ENCODE results near the gene CBFA2T3. TPM values are rescaled to one million over a fixed set of nuclear protein-coding genes. Genes with fewer than 3 reads are reported as not detected.

Gene CBFA2T3
- total RNA-seq, 1 experiment from 2014 or later, result 2.9 TPM

- no peak overlapping the region for H3K4ac ChIP-seq (ENCODE audit: low read depth, low read length)
- H2BK12ac ChIP-seq (ENCODE audit: insufficient read length, low read depth, low read length), result no peak overlapping the region
These were observed 37.6 kb downstream of the CBFA2T3 start for GRCh38 chr16:88939245-88939971.

More at GRCh38 chr16:88939245-88939971, 37.6 kb downstream of the CBFA2T3 start:
- TF ChIP-seq CTCF (conservative IDR thresholded peaks at IDR 0.05), result no peak
- Histone ChIP-seq H3K14ac (ENCODE audit: insufficient read depth, low read length) (no peak overlapping the region), H3K27ac (ENCODE audit: insufficient read length, low read depth, low read length) (no peak overlapping the region), H3T11ph (ENCODE audit: low read length) (no peak overlapping the region), H2BK20ac (ENCODE audit: low read depth, low read length, poor library complexity, severe bottlenecking) (no peak overlapping the region), H3K9me3 (ENCODE audit: control insufficient read depth, low read depth, low read length) (no peaks in the 10 kb centered on the region), H3K79me2 (ENCODE audit: insufficient read depth, low read length) (no peaks in the 10 kb centered on the region), H3K18ac (ENCODE audit: insufficient read length, low read depth, low read length) (no peak overlapping the region), H3K23me2 (ENCODE audit: insufficient read length, low read depth, low read length, poor library complexity, severe bottlenecking) (peaks cover 4% of the 10 kb centered on the region), H4K5ac (ENCODE audit: insufficient read length, low read depth, low read length) (no peak overlapping the region), H4K91ac (ENCODE audit: insufficient read length, low read depth, low read length) (no peak overlapping the region), H3K9ac (ENCODE audit: extremely low read depth, insufficient read length, low read length) (no peak overlapping the region), H3K27me3 (ENCODE audit: insufficient read depth, low read length) (peaks cover 8% of the 10 kb centered on the region; the same call in 1 of the 2 replicates), H3K4me1 (ENCODE audit: insufficient read depth, low read length) (no peaks in the 10 kb centered on the region), H2AK5ac (ENCODE audit: insufficient read length, low read length) (no peak overlapping the region), H2BK120ac (ENCODE audit: low read depth, low read length, poor library complexity, severe bottlenecking) (no peak overlapping the region), H3K79me1 (ENCODE audit: insufficient read depth, low read depth, low read length, poor library complexity, severe bottlenecking) (no peaks in the 10 kb centered on the region), H4K20me1 (ENCODE audit: control insufficient read depth, insufficient read depth, insufficient read length) (peaks cover 4% of the 10 kb centered on the region), H3K4me2 (ENCODE audit: insufficient read depth, insufficient read length, low read length) (no peak overlapping the region), H3K56ac (ENCODE audit: insufficient read length, low read depth, low read length) (no peak overlapping the region), H3K23ac (ENCODE audit: insufficient read length, low read depth, low read length) (no peak overlapping the region), H2BK15ac (ENCODE audit: low read depth, low read length) (no peak overlapping the region), H2AFZ (ENCODE audit: low read length) (no peak overlapping the region), H4K8ac (replicated peaks; ENCODE audit: insufficient read length, low read depth, low read length) (no peak overlapping the region), H2BK5ac (ENCODE audit: insufficient read length, low read length) (no peak overlapping the region)
- no CpG with 5 or more reads among the region's 34 CpGs for WGBS (ENCODE audit: extremely low coverage, insufficient read length, low lambda C conversion rate)
- H3K4me1 Mint-ChIP-seq, result peaks cover 0 to 4% of the 10 kb centered on the region in 2 experiments; a peak in 1 of 4 replicates
- peak overlapping the region; percentile 14 to 17; a peak in 1 of 5 replicates for H3K4me3 Mint-ChIP-seq
- H3K27me3 Mint-ChIP-seq (ENCODE audit: low read depth), result peaks cover 56% of the 10 kb centered on the region
- H3K9me3 Mint-ChIP-seq, result no peaks in the 10 kb centered on the region
- no peak for DNase-seq
- no peak overlapping the region for H3K27ac Mint-ChIP-seq
- H3K36me3 Mint-ChIP-seq (ENCODE audit: insufficient read depth in 1 of 3, low read depth in 3 of 3), result no peaks in the 10 kb centered on the region

All from H9 (cell line).